Measurements from ENCODE around the gene ASZ1. TPM values are rescaled to one million over a fixed set of nuclear protein-coding genes. Genes with fewer than 3 reads are reported as not detected.
"Not testable (repeated sequence)": the region's sequence is repeated elsewhere in the genome, so short reads cannot be mapped to it uniquely, and the experiment has no call there.

ASZ1 gene
- polyA plus RNA-seq (2013, experiment 1 of 4): not detected
- polyA plus RNA-seq (2013, experiment 2 of 4): not detected
- not detected for polyA plus RNA-seq (2013, experiment 3 of 4)
- polyA plus RNA-seq (2013, experiment 4 of 4): not detected

GRCh38 chr7:117427258-117427701, at the start of gene ASZ1:
Gene ASZ1, minus strand, starts transcription at chr7:117427493. Its CDS starts 33 bp downstream, at chr7:117427460.
- H3K27ac ChIP-seq (ENCODE audit: insufficient read depth, low read depth, low read length, poor library complexity, severe bottlenecking): no peak within 1 kb of the TSS
- H3K4me3 ChIP-seq (ENCODE audit: insufficient read depth, low read depth, low read length): no peak within 1 kb of the TSS
- H3K9me3 ChIP-seq (ENCODE audit: control insufficient read depth, low read length): no peaks in the 10 kb centered on the region
- no peaks in the 10 kb centered on the region for H3K27me3 ChIP-seq (ENCODE audit: control insufficient read depth, insufficient read depth, low read length, poor library complexity, severe bottlenecking)
- no peaks in the 10 kb centered on the region for H3K36me3 ChIP-seq (ENCODE audit: control insufficient read depth, insufficient read depth, low read length)
- no peaks in the 10 kb centered on the region for H3K4me1 ChIP-seq (ENCODE audit: control insufficient read depth, insufficient read depth, low read length)
- 96 to 97% methylated on average over 41 of the region's 41 CpGs for WGBS, 2 experiments

- Histone ChIP-seq H3K36me3 (ENCODE audit: control insufficient read depth, insufficient read depth, low read length) (no peaks in the 10 kb centered on the region), H3K9me3 (ENCODE audit: control insufficient read depth, low read length) (no peaks in the 10 kb centered on the region), H3K4me3 (ENCODE audit: insufficient read depth, low read depth, low read length) (no peak overlapping the region), H3K4me1 (ENCODE audit: control insufficient read depth, insufficient read depth, low read length) (peaks cover 5% of the 10 kb centered on the region), H3K27ac (ENCODE audit: insufficient read depth, low read depth, low read length, poor library complexity, severe bottlenecking) (no peak overlapping the region), H3K27me3 (ENCODE audit: control insufficient read depth, insufficient read depth, low read length, poor library complexity, severe bottlenecking) (peaks cover 36% of the 10 kb centered on the region)
- 99 to 100% methylated on average over 2 to 4 of the region's 4 CpGs for WGBS, 2 experiments
Measured at GRCh38 chr7:117476557-117477215, 49.4 kb upstream of the ASZ1 start.

DNA sequence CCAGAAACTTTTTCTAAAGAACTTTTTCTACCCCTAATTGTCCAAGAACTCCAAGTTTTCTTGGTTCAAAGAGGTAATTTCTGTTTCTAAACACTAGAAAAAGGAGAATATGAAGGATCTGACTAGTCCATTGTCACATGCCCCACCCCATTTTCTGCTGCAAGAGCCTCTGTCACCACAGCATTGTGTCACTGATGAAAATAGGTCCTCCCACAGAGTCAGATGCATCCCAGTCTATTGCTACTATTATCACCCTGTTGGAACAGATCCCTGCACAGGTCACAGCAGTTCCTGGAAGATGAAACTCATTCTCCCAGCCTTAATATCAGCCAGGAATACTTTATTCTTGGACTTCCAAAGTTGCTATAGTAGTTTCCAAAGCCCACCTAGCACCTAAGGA, 45.0 kb upstream of the ASZ1 start:
- Histone ChIP-seq H3K27me3 (ENCODE audit: control insufficient read depth, insufficient read depth, low read length, poor library complexity, severe bottlenecking) (no peaks in the 10 kb centered on the region), H3K27ac (ENCODE audit: insufficient read depth, low read depth, low read length, poor library complexity, severe bottlenecking) (no peak overlapping the region), H3K36me3 (ENCODE audit: control insufficient read depth, insufficient read depth, low read length) (no peaks in the 10 kb centered on the region), H3K9me3 (ENCODE audit: control insufficient read depth, low read length) (no peaks in the 10 kb centered on the region), H3K4me3 (ENCODE audit: insufficient read depth, low read depth, low read length) (no peak overlapping the region), H3K4me1 (ENCODE audit: control insufficient read depth, insufficient read depth, low read length) (no peaks in the 10 kb centered on the region)

DNA sequence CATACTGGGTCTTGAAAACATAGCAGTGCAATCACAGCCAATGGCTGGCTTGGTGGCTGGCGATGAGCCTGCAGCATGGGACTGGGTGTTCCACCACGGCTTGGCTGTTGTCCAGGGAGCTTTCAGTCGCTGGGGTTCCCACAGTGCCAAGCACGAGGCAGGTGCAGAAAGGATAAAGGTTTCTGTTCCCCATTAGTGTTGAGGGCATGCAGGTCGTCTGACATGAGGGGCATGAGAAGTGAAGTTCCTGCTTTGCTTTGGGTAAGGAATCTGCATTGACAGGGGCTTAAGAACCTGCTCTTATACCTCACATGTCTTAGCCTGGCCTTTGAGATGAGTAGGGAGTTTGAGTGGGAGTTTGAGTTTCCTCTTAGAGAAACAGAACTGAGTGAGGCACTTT, 43.5 kb upstream of the ASZ1 start:
- Histone ChIP-seq H3K9me3 (ENCODE audit: control insufficient read depth, low read length) (no peaks in the 10 kb centered on the region), H3K27me3 (ENCODE audit: control insufficient read depth, insufficient read depth, low read length, poor library complexity, severe bottlenecking) (no peaks in the 10 kb centered on the region), H3K4me3 (ENCODE audit: insufficient read depth, low read depth, low read length) (no peak overlapping the region), H3K4me1 (ENCODE audit: control insufficient read depth, insufficient read depth, low read length) (no peaks in the 10 kb centered on the region), H3K27ac (ENCODE audit: insufficient read depth, low read depth, low read length, poor library complexity, severe bottlenecking) (no peak overlapping the region), H3K36me3 (ENCODE audit: control insufficient read depth, insufficient read depth, low read length) (no peaks in the 10 kb centered on the region)
- 89 to 95% methylated on average over 5 of the region's 5 CpGs for WGBS, 2 experiments

GRCh38 chr7:117468174-117468573, 40.9 kb upstream of the ASZ1 start:
- Histone ChIP-seq H3K36me3 (ENCODE audit: control insufficient read depth, insufficient read depth, low read length) (no peaks in the 10 kb centered on the region), H3K9me3 (ENCODE audit: control insufficient read depth, low read length) (no peaks in the 10 kb centered on the region), H3K4me3 (ENCODE audit: insufficient read depth, low read depth, low read length) (no peak overlapping the region), H3K27me3 (ENCODE audit: control insufficient read depth, insufficient read depth, low read length, poor library complexity, severe bottlenecking) (no peaks in the 10 kb centered on the region), H3K27ac (ENCODE audit: insufficient read depth, low read depth, low read length, poor library complexity, severe bottlenecking) (no peak overlapping the region), H3K4me1 (ENCODE audit: control insufficient read depth, insufficient read depth, low read length) (no peaks in the 10 kb centered on the region)
- no CpG with 5 or more reads among the region's 2 CpGs for WGBS, 2 experiments

DNA sequence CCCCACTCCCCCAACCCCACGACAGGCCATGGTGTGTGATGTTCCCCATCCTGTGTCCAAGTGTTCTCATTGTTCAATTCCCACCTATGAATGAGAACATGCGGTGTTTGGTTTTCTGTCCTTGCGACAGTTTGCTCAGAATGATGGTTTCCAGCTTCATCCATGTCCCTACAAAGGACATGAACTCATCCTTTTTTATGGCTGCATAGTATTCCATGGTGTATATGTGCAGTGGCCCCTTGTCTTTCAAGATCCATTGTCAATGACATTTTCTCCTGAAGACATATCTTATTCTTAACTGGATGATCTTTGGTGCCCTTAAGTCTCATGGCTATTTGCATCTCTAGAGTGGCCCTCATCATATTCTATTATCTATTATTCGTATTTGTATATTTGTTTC, 33.5 kb upstream of the ASZ1 start:
- H3K27ac ChIP-seq (ENCODE audit: insufficient read depth, low read depth, low read length, poor library complexity, severe bottlenecking); H3K4me1 ChIP-seq (ENCODE audit: control insufficient read depth, insufficient read depth, low read length); H3K27me3 ChIP-seq (ENCODE audit: control insufficient read depth, insufficient read depth, low read length, poor library complexity, severe bottlenecking); H3K36me3 ChIP-seq (ENCODE audit: control insufficient read depth, insufficient read depth, low read length); H3K4me3 ChIP-seq (ENCODE audit: insufficient read depth, low read depth, low read length); H3K9me3 ChIP-seq (ENCODE audit: control insufficient read depth, low read length): not testable (repeated sequence)
- 92 to 98% methylated on average over 1 to 2 of the region's 4 CpGs for WGBS, 2 experiments

- H3K9me3 ChIP-seq (ENCODE audit: control insufficient read depth, low read length): no peaks in the 10 kb centered on the region
- no peak overlapping the region for H3K27ac ChIP-seq (ENCODE audit: insufficient read depth, low read depth, low read length, poor library complexity, severe bottlenecking)
- H3K27me3 ChIP-seq (ENCODE audit: control insufficient read depth, insufficient read depth, low read length, poor library complexity, severe bottlenecking): no peaks in the 10 kb centered on the region
- no peak overlapping the region for H3K4me3 ChIP-seq (ENCODE audit: insufficient read depth, low read depth, low read length)
- H3K4me1 ChIP-seq (ENCODE audit: control insufficient read depth, insufficient read depth, low read length): no peaks in the 10 kb centered on the region
- no peaks in the 10 kb centered on the region for H3K36me3 ChIP-seq (ENCODE audit: control insufficient read depth, insufficient read depth, low read length)
Measured at GRCh38 chr7:117459735-117460134, 32.4 kb upstream of the ASZ1 start.

GRCh38 chr7:117458977-117459583, 31.8 kb upstream of the ASZ1 start:
- no peaks in the 10 kb centered on the region for H3K27me3 ChIP-seq (ENCODE audit: control insufficient read depth, insufficient read depth, low read length, poor library complexity, severe bottlenecking)
- no peaks in the 10 kb centered on the region for H3K4me1 ChIP-seq (ENCODE audit: control insufficient read depth, insufficient read depth, low read length)
- WGBS, 2 experiments: no CpG with 5 or more reads among the region's 3 CpGs
- H3K4me3 ChIP-seq (ENCODE audit: insufficient read depth, low read depth, low read length): no peak overlapping the region
- no peaks in the 10 kb centered on the region for H3K36me3 ChIP-seq (ENCODE audit: control insufficient read depth, insufficient read depth, low read length)
- no peaks in the 10 kb centered on the region for H3K9me3 ChIP-seq (ENCODE audit: control insufficient read depth, low read length)
- no peak overlapping the region for H3K27ac ChIP-seq (ENCODE audit: insufficient read depth, low read depth, low read length, poor library complexity, severe bottlenecking)

- Histone ChIP-seq H3K4me3 (ENCODE audit: insufficient read depth, low read depth, low read length) (no peak overlapping the region), H3K4me1 (ENCODE audit: control insufficient read depth, insufficient read depth, low read length) (no peaks in the 10 kb centered on the region), H3K27me3 (ENCODE audit: control insufficient read depth, insufficient read depth, low read length, poor library complexity, severe bottlenecking) (no peaks in the 10 kb centered on the region), H3K27ac (ENCODE audit: insufficient read depth, low read depth, low read length, poor library complexity, severe bottlenecking) (no peak overlapping the region), H3K36me3 (ENCODE audit: control insufficient read depth, insufficient read depth, low read length) (no peaks in the 10 kb centered on the region), H3K9me3 (ENCODE audit: control insufficient read depth, low read length) (no peaks in the 10 kb centered on the region)
- WGBS, 2 experiments: 87 to 88% methylated on average over 2 of the region's 2 CpGs
Measured at GRCh38 chr7:117448655-117449054, 21.4 kb upstream of the ASZ1 start.

- Histone ChIP-seq H3K9me3 (ENCODE audit: control insufficient read depth, low read length) (no peaks in the 10 kb centered on the region), H3K4me1 (ENCODE audit: control insufficient read depth, insufficient read depth, low read length) (no peaks in the 10 kb centered on the region), H3K27ac (ENCODE audit: insufficient read depth, low read depth, low read length, poor library complexity, severe bottlenecking) (no peak overlapping the region), H3K4me3 (ENCODE audit: insufficient read depth, low read depth, low read length) (no peak overlapping the region), H3K27me3 (ENCODE audit: control insufficient read depth, insufficient read depth, low read length, poor library complexity, severe bottlenecking) (no peaks in the 10 kb centered on the region), H3K36me3 (ENCODE audit: control insufficient read depth, insufficient read depth, low read length) (no peaks in the 10 kb centered on the region)
- 89 to 100% methylated on average over 1 to 4 of the region's 4 CpGs for WGBS, 2 experiments
Measured at GRCh38 chr7:117446220-117446815, 19.0 kb upstream of the ASZ1 start.
